ENCODE results near the gene PRCC.

Gene PRCC

DNA sequence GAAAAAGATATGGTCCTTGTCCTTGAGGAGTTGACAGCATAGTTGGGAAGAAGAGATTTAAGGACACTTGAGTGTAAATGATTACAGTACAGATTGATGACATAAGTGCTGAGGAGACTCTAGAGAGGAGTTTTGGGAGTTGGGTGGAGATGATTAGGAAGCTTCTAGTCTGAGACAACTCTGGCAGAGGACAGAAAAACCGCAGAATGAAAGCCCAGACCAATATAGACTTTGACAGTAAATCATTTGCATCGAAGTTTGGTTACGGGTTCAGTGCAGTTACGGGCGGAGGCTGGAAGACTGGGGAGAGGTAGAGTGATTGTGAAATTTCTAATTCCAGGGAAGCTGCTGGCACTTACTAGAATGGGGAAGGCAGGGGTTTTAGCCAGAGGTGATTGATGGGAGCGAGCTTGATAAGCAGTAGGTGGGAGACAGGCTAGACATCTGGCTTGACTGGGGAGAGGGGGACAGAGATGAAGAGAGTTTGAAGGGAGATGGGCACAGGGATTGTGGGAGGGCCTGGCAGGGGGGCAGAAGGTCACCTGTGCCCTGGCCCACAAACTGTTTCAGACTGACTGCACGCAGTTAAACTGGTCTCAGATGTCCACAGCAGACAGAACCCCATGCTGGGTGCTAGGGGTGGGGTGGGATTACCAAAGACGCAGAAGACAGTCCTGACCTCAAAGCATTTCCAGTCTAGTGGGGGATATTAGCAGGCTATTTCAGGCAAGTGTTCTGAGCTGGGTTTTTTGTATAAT, 29.2 kb downstream of the PRCC start:
- TF ChIP-seq FOXP2 (optimal IDR thresholded peaks at IDR 0.05; ENCODE audit: borderline replicate concordance, extremely low read depth, extremely low read length, insufficient read depth) = no peak

DNA sequence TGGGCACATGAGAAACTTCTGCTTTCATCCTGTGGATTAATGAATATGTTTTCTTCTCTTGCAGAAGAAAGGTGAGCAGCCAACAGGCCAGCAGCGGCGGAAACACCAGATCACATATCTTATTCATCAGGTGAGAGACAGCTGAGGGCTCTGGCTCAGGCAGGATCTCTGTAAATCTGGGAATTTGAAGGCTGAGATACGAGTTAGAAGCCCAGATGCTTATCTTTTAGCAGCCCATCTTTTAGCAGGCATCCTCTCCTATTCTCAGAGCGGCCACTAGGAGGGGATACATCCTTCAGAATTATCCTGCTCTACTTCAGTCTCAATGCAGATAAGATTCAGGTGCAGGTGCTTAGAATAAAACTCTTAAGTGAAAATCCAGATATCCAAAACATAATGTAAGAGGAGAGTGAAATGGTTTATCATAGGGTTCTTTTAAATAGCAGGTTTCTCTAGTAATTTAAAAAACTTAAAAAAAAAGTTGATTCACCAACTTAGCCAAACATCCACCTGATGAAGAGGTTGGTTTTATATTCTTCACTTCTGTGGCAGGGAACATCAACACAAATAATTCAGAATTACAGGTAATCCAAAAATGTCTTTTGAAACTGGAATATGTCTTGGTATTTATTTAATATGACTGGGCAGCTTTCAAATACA, 30.0 kb downstream of the PRCC start:
- TF ChIP-seq POLR2AphosphoS5 (IDR thresholded peaks at IDR 0.05; ENCODE audit: low read depth, low read length) (no peak), TAF1 (IDR thresholded peaks at IDR 0.05; ENCODE audit: borderline replicate concordance, insufficient read depth, low read length) (no peak), SIN3A (IDR thresholded peaks at IDR 0.05; ENCODE audit: borderline replicate concordance, insufficient read depth, low read length) (no peak), FOXP2 (optimal IDR thresholded peaks at IDR 0.05; ENCODE audit: borderline replicate concordance, extremely low read depth, extremely low read length, insufficient read depth) (no peak)
- TF ChIP-seq, protein P1, sequence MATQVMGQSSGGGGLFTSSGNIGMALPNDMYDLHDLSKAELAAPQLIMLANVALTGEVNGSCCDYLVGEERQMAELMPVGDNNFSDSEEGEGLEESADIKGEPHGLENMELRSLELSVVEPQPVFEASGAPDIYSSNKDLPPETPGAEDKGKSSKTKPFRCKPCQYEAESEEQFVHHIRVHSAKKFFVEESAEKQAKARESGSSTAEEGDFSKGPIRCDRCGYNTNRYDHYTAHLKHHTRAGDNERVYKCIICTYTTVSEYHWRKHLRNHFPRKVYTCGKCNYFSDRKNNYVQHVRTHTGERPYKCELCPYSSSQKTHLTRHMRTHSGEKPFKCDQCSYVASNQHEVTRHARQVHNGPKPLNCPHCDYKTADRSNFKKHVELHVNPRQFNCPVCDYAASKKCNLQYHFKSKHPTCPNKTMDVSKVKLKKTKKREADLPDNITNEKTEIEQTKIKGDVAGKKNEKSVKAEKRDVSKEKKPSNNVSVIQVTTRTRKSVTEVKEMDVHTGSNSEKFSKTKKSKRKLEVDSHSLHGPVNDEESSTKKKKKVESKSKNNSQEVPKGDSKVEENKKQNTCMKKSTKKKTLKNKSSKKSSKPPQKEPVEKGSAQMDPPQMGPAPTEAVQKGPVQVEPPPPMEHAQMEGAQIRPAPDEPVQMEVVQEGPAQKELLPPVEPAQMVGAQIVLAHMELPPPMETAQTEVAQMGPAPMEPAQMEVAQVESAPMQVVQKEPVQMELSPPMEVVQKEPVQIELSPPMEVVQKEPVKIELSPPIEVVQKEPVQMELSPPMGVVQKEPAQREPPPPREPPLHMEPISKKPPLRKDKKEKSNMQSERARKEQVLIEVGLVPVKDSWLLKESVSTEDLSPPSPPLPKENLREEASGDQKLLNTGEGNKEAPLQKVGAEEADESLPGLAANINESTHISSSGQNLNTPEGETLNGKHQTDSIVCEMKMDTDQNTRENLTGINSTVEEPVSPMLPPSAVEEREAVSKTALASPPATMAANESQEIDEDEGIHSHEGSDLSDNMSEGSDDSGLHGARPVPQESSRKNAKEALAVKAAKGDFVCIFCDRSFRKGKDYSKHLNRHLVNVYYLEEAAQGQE (IDR thresholded peaks at IDR 0.05; ENCODE audit: insufficient read depth in 1 of 2, low read depth in 2 of 2, low read length in 2 of 2) = no peak

DNA sequence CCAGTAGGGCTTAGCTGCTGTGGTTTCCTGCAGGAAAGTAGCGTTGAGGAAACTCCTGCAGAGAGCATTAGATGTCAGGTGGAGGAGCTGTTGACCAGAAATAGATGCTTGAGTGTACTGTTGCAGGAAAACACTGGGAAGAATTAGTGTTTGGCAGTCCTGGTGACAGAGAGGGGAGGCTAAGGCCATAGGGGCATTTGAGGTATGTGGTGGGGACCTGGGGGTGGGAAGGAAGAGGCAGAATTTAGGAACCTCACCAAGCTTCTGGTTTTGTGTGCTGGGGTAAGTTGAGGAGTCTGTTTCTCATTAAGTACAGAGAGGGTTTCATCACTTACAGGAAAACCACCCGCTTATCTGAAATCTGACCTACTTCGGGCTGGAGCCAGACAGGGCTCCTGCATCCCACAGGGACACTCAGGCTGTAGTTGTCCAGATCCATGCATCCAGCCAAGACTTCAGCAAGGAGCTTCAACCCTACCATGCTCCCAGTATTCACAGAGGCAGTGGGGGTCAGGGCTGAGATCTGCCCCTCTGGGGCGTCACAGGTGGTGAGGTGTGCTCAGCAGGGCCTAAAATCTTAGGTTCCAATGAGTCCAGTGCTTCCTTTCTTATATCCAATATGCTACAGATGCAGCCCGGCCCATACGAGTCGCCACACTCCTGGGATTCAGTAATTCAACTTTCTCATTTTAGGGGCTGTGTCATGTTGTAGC, 34.2 kb downstream of the PRCC start:
- TF ChIP-seq FOXP2 (optimal IDR thresholded peaks at IDR 0.05; ENCODE audit: borderline replicate concordance, extremely low read depth, extremely low read length, insufficient read depth) (peak; percentile 53), POLR2AphosphoS5 (IDR thresholded peaks at IDR 0.05; ENCODE audit: low read depth, low read length) (peak; percentile 63; the same call in 1 of the 2 replicates), TAF1 (IDR thresholded peaks at IDR 0.05; ENCODE audit: borderline replicate concordance, insufficient read depth, low read length) (no peak), SIN3A (IDR thresholded peaks at IDR 0.05; ENCODE audit: borderline replicate concordance, insufficient read depth, low read length) (0 out of 2 replicates have a peak, but pooled peaks have one; percentile 55)
- TF ChIP-seq, protein P1 (IDR thresholded peaks at IDR 0.05; ENCODE audit: insufficient read depth in 1 of 2, low read depth in 2 of 2, low read length in 2 of 2) = no peak

DNA sequence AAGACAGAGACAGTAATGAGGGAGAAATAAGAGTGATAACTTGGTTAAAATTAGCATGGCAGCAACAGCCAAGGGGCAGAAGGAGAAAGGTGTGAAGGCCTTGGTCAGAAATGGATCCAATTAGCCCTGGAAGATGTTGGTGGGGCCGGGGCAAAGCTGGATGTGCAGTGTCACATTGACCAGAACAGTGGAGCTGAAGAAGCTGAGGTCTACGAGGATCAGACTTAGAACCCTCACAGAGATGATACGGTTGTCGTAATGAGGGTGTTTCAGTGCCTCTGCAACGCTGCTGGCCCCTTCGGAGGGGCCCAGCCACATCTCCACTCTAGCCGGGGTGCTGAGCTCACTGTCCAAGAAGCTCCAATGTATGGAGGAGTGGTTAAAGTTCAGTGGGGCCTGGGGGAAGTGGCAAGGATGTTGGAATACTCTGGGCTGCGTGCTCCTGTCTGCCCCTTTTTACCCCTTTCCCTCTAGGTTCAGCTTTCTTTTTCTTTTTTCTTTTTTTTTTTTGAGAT, 35.1 kb downstream of the PRCC start:
- TF ChIP-seq POLR2AphosphoS5 (IDR thresholded peaks at IDR 0.05; ENCODE audit: low read depth, low read length) = no peak
- no peak for TF ChIP-seq TAF1 (IDR thresholded peaks at IDR 0.05; ENCODE audit: borderline replicate concordance, insufficient read depth, low read length)
- no peak for TF ChIP-seq SIN3A (IDR thresholded peaks at IDR 0.05; ENCODE audit: borderline replicate concordance, insufficient read depth, low read length)
- TF ChIP-seq, protein P1 (IDR thresholded peaks at IDR 0.05; ENCODE audit: insufficient read depth in 1 of 2, low read depth in 2 of 2, low read length in 2 of 2) = no peak
- TF ChIP-seq FOXP2 (optimal IDR thresholded peaks at IDR 0.05; ENCODE audit: borderline replicate concordance, extremely low read depth, extremely low read length, insufficient read depth) = no peak

DNA sequence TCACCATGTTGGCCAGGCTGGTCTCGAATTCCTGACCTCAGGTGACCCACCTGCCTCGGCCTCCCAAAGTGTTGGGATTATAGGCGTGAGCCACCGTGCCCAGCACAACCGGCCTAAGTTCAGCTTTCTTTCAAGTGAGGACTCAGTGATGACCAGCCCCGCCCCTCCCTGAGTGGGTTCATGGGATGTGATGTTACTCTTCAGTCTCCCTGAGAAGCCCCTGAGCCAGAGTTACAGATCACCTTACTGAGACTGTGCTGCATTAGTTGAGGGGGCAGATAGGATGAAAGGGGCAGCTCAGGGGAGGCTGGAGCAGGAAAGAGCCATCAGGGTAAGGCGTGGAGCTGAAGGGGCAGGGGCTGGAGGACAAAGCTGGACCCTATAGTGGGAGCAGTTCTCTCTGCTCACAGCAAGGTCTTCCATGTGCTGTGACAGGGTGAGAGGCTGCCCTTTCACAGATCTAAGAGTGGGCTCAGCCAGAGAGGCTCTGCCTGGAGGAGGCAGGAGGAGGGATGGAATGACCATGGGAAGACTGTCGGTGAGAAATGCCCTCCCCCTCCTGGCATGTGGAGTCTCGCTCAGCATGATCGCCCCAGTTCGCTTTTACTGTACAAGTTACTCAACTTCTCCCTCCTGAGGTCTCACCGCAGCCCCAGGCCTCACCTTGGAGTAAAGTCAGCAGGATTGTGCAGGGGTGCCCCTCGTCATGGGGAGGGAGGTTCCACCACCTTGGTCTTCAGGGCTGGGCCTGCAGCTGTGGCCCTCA, 35.9 kb downstream of the PRCC start:
- TF ChIP-seq, protein P1 (IDR thresholded peaks at IDR 0.05; ENCODE audit: insufficient read depth in 1 of 2, low read depth in 2 of 2, low read length in 2 of 2) = no peak
- 0 out of 2 replicates have a peak, but pooled peaks have one; percentile 15 for TF ChIP-seq POLR2AphosphoS5 (IDR thresholded peaks at IDR 0.05; ENCODE audit: low read depth, low read length)
